Measurements from ENCODE around the gene LIF. TPM values are rescaled to one million over a fixed set of nuclear protein-coding genes. Genes with fewer than 3 reads are reported as not detected.
"Not testable (repeated sequence)": the region's sequence is repeated elsewhere in the genome, so short reads cannot be mapped to it uniquely, and the experiment has no call there.

Gene LIF
- total RNA-seq, 1 donor: 4.2 TPM

DNA sequence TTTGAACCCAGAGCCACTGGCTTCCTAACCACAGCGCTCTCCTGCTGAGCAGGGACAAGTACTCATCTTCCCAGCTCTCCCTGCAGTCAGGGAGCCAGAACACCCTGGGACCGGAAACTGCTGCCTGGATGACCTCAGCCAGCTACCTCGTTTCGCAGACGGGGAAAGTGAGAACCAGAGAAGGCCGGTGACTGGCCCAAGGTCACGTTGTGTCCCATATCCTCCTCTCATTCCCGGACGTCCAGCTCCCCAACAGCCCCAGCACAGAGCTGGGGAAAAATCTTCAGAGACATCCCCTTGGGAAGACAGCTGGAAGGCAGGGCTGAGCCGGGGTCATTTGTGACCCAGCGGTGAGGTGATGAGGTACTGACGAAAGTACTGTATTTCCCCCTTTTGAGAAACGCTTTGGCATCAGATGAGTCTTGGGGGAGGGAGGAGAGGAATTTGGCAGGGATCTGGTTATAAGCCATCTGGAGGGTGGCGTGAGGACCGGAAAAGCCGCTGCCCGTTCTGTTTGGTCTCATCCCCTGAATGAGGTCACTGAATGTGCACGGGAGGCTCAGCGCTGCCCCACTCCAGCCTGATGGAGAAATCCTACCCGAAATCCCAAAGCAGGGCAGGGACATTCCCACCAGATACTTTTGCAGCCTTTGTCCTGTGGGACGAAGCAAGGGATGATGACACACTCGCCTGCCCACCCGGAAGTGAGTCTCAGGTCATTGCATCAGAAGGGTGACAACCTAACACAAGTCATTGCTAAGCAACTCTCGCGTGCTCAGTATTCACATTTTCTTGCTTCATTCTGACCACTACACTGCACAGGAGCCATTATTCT lies 41.1 kb downstream of the LIF start:
- Histone ChIP-seq H3K27me3 (ENCODE audit: insufficient read depth, low read length) (no peaks in the 10 kb centered on the region), H3K4me1 (ENCODE audit: insufficient read depth, low read length) (no peaks in the 10 kb centered on the region), H3K9me3 (ENCODE audit: low read depth, low read length) (no peaks in the 10 kb centered on the region), H3K4me3 (ENCODE audit: low read length) (no peak overlapping the region)

GRCh38 chr22:30204742-30205111 lies 41.8 kb downstream of the LIF start:
- no peak overlapping the region for H3K4me3 ChIP-seq (ENCODE audit: low read length)
- H3K4me1 ChIP-seq (ENCODE audit: insufficient read depth, low read length): no peaks in the 10 kb centered on the region

GRCh38 chr22:30204015-30204741 lies 42.4 kb downstream of the LIF start:
- H3K4me1 ChIP-seq (ENCODE audit: insufficient read depth, low read length): no peaks in the 10 kb centered on the region
- H3K27me3 ChIP-seq (ENCODE audit: insufficient read depth, low read length): no peaks in the 10 kb centered on the region
- no peaks in the 10 kb centered on the region for H3K9me3 ChIP-seq (ENCODE audit: low read depth, low read length)
- H3K4me3 ChIP-seq (ENCODE audit: low read length): no peak overlapping the region

More at GRCh38 chr22:30204742-30205111, 41.8 kb downstream of the LIF start:
- Histone ChIP-seq H3K9me3 (ENCODE audit: low read depth, low read length) (no peaks in the 10 kb centered on the region), H3K27me3 (ENCODE audit: insufficient read depth, low read length) (no peaks in the 10 kb centered on the region)

DNA sequence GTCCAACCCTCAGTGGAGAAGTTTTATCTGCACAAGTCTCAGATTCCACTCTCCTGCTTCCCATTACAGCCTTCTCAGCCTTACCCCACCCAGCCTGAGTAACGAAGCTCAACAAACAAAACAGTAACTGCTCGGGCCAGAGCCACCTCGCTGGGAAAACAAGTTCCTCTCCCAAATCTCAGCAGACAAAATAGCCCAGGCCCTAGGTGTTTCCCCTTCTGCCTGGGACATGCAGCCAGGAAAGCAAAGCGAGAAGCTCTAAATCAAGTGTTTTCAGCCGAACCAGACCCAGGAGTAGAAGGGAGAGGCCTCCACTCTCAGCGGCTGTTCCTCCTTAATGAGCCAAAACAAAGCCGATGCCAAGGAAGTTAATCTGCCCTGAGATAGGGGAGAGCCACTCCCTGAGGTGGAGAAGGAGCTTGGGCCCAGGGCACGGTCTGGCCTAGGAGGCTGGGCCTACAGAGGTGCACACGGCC lies 44.0 kb downstream of the LIF start:
- no peaks in the 10 kb centered on the region for H3K27me3 ChIP-seq (ENCODE audit: insufficient read depth, low read length)
- H3K9me3 ChIP-seq (ENCODE audit: low read depth, low read length): no peaks in the 10 kb centered on the region
- no peak overlapping the region for H3K4me3 ChIP-seq (ENCODE audit: low read length)
- no peaks in the 10 kb centered on the region for H3K4me1 ChIP-seq (ENCODE audit: insufficient read depth, low read length)

- H3K27me3 ChIP-seq (ENCODE audit: insufficient read depth, low read length): no peaks in the 10 kb centered on the region
Measured at GRCh38 chr22:30201945-30202344, 44.6 kb downstream of the LIF start.

DNA sequence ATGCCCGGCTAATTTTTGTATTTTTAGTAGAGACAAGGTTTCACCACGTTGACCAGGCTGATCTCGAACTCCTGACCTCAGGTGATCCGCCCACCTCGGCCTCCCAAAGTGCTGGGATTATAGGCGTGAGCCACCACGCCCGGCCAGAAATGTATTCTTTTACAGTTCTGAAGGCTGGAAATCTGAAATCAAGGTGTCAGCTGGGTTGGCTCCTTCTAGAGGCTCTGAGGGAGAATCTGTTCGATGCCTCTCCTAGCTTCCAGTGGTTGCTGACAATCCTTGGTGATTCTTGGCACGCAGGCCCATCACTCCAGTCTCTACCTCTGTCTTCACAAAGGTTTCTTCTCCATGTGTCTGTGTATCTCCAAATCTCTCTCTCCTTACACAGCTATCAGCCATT lies 45.7 kb downstream of the LIF start:
- H3K9me3 ChIP-seq (ENCODE audit: low read depth, low read length); H3K4me3 ChIP-seq (ENCODE audit: low read length); H3K27me3 ChIP-seq (ENCODE audit: insufficient read depth, low read length): not testable (repeated sequence)
- H3K4me1 ChIP-seq (ENCODE audit: insufficient read depth, low read length): peaks cover 16% of the 10 kb centered on the region

More at GRCh38 chr22:30201945-30202344, 44.6 kb downstream of the LIF start:
- H3K4me1 ChIP-seq (ENCODE audit: insufficient read depth, low read length): peaks cover 6% of the 10 kb centered on the region
- H3K4me3 ChIP-seq (ENCODE audit: low read length): no peak overlapping the region
- H3K9me3 ChIP-seq (ENCODE audit: low read depth, low read length): no peaks in the 10 kb centered on the region

GRCh38 chr22:30198921-30199320 lies 47.6 kb downstream of the LIF start:
- Histone ChIP-seq H3K9me3 (ENCODE audit: low read depth, low read length) (no peaks in the 10 kb centered on the region), H3K4me1 (ENCODE audit: insufficient read depth, low read length) (peaks cover 30% of the 10 kb centered on the region), H3K4me3 (ENCODE audit: low read length) (no peak overlapping the region), H3K27me3 (ENCODE audit: insufficient read depth, low read length) (no peaks in the 10 kb centered on the region)

- H3K27me3 ChIP-seq (ENCODE audit: insufficient read depth, low read length): no peaks in the 10 kb centered on the region
- no peak overlapping the region for H3K4me3 ChIP-seq (ENCODE audit: low read length)
- no peaks in the 10 kb centered on the region for H3K9me3 ChIP-seq (ENCODE audit: low read depth, low read length)
- peaks cover 37% of the 10 kb centered on the region for H3K4me1 ChIP-seq (ENCODE audit: insufficient read depth, low read length)
Measured at GRCh38 chr22:30198152-30198825, 48.3 kb downstream of the LIF start.

- Histone ChIP-seq H3K4me1 (ENCODE audit: insufficient read depth, low read length) (peaks cover 43% of the 10 kb centered on the region), H3K27me3 (ENCODE audit: insufficient read depth, low read length) (no peaks in the 10 kb centered on the region), H3K9me3 (ENCODE audit: low read depth, low read length) (no peaks in the 10 kb centered on the region), H3K4me3 (ENCODE audit: low read length) (no peak overlapping the region)
Measured at GRCh38 chr22:30197389-30197788, 49.2 kb downstream of the LIF start.

DNA sequence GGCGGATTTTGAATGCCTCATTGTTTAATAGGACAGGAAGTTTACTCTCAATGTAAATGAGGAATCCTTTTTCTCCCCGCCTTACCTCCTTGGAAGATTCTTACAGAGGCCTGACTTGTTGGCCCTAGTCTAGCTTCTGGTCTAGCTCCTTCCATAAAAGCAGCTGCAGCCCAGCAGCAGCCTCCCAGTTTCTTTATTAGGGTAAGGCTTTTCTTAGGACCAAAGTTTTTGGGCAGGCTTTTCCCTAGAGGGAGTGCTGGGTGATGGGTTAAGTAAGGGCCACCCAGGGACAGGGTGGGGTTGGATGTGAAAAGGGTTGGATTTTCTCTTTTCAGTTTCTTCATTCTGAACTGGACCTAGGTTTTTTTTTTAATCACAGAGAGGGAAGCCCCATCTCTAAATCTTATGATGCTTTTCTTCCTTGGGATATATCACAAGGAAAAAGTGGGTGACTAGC lies 49.7 kb downstream of the LIF start:
- Histone ChIP-seq H3K27me3 (ENCODE audit: insufficient read depth, low read length) (no peaks in the 10 kb centered on the region), H3K4me3 (ENCODE audit: low read length) (no peak overlapping the region), H3K4me1 (ENCODE audit: insufficient read depth, low read length) (peaks cover 48% of the 10 kb centered on the region), H3K9me3 (ENCODE audit: low read depth, low read length) (no peaks in the 10 kb centered on the region)

GRCh38 chr22:30196141-30196879 lies 50.2 kb downstream of the LIF start:
- Histone ChIP-seq H3K27me3 (ENCODE audit: insufficient read depth, low read length) (no peaks in the 10 kb centered on the region), H3K4me1 (ENCODE audit: insufficient read depth, low read length) (peaks cover 49% of the 10 kb centered on the region), H3K4me3 (ENCODE audit: low read length) (no peak overlapping the region), H3K9me3 (ENCODE audit: low read depth, low read length) (no peaks in the 10 kb centered on the region)

GRCh38 chr22:30195245-30196140 lies 51.1 kb downstream of the LIF start:
- no peaks in the 10 kb centered on the region for H3K27me3 ChIP-seq (ENCODE audit: insufficient read depth, low read length)
- no peak overlapping the region for H3K4me3 ChIP-seq (ENCODE audit: low read length)
- no peaks in the 10 kb centered on the region for H3K9me3 ChIP-seq (ENCODE audit: low read depth, low read length)
- peaks cover 52% of the 10 kb centered on the region for H3K4me1 ChIP-seq (ENCODE audit: insufficient read depth, low read length)

DNA sequence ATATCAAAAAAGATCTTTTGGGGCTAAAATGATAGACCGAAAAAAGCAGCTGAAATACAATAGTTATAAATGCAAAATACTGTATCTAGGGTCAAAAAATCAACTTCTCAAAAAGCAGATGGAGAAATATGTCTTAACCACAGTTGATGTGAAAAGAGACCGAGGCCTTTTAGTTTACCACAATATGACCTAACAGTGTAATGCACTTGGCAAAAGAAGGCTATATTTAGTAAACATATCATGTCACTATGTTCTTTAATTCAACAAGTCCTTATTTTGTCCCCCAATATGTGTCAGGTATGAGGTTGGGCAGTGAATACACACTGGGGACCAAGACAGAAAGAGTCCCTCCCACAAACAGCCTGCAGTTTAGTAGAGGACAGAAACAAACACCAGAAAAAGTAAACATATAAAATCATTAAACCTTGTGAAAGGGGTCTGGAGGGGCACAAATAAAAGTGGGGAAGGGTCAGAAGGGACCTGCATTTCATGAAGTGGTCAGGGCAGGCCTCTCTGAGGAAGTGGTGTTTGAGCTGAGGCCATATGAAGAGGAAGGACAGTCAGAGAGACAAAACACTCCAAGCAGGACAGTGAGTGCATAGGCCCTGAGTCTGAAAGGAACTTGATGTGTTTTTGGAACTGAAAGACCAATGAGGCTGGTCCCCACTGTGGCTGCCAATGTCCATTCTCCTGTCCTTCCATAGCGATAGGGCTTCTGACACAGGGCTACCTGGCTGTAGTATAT lies 53.4 kb downstream of the LIF start:
- peaks cover 52% of the 10 kb centered on the region for H3K4me1 ChIP-seq (ENCODE audit: insufficient read depth, low read length)
- H3K4me3 ChIP-seq (ENCODE audit: low read length): no peak overlapping the region
- no peaks in the 10 kb centered on the region for H3K9me3 ChIP-seq (ENCODE audit: low read depth, low read length)
- no peaks in the 10 kb centered on the region for H3K27me3 ChIP-seq (ENCODE audit: insufficient read depth, low read length)
